ENCODE data around the gene FNDC8.

- TF ChIP-seq CTCF (IDR thresholded peaks at IDR 0.05) (no peak), POLR2A (IDR thresholded peaks at IDR 0.05) (no peak)
These were observed 31.2 kb downstream of the FNDC8 start for GRCh38 chr17:35152421-35153140.
